GM18520 (cell line): ENCODE results near the gene MSANTD2.

Experiments
- ATAC-seq: cut with Tn5 transposase; IDR thresholded peaks from one replicate; pipeline ENCODE4 v1.9.1; 2021; ENCODE audit not compliant: unreplicated experiment

MSANTD2 gene

DNA sequence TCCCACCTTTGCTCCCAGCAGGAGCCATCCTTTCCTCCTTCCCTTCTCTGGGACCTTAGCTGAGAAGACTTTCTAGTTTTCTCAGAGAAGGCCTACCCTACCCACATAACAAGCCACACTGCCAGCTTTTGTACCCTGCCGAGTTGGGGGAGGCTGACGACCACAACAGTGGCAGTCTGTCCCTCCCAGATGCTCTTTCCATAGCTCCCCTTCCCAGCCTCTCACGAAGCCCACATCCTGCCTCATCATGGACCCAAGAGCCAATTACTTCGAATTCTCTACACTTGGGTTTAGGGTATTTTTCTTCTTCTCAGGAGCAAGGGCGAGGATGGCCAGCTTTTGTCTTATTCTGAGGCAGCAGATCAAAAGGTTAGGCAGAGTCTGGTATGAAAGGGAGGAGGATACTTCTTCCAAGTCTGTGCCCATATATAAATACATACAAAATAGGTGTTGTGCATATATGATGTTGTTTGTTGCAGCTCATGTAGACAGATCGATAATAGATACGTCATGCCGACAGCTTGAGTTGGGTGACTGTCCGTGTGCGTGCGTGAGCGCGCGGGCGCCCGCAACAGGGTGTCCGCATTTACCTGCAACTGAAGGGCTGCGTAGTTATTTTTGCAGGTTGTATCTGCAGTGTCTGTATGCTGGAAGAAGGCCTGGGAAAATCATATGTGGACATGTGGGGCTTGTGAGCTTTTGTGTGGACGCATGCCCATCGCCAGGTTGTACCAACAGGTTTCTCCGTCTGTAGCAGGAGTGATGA, 61.3 kb downstream of the MSANTD2 start:
- no peak for ATAC-seq

DNA sequence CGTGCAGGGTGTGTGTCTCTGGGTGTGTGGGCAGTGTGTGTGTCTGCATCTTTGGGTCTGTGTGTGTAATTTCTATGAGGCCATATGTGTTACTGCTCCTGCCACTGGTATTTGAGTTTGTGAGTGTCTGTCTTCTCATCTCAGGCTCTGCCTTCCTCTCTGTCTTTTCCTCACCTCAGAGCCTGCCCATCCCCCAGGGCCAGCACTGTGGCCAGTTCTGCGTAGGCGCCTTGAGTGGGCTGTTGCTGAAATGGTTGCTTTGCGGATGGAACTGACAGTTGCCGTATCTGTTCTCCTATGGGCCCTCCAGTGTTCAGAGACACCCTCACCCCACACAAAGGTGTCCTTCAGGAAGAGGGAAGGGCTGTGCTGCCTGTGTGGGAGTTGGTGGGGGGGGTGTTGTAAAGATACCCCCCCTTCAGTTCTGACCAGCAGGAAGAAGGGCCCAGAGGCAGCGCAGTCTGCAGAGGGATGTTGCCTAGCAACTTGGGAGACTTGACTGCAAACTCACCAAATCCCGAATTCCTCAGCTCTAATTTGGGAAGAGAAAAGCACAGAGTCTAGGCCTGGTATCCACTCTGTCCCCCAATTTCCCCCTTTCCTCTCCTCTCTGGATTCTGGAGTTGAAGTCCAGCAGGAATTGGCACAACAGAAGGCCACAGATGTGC, 62.4 kb downstream of the MSANTD2 start:
- ATAC-seq = no peak

DNA sequence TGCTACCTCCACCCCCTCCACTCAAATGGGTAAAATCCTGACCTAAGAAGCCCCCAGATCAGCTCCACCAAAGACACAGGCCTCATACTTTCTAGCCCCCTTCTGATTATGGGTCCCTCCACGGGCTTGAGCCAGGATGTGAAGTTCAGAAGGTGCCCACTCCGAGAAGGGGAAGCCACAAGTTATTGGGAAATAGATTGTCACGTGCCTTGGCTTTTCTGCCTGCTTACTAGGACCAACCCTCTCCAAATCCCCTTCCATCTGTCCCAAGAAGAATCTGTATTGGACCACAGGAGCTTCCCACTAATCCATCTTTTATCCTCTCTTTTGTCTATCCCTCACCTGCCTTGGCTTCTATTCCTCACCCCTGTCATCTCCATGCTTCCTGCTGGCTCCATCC, 63.5 kb downstream of the MSANTD2 start:
- ATAC-seq = no peak

DNA sequence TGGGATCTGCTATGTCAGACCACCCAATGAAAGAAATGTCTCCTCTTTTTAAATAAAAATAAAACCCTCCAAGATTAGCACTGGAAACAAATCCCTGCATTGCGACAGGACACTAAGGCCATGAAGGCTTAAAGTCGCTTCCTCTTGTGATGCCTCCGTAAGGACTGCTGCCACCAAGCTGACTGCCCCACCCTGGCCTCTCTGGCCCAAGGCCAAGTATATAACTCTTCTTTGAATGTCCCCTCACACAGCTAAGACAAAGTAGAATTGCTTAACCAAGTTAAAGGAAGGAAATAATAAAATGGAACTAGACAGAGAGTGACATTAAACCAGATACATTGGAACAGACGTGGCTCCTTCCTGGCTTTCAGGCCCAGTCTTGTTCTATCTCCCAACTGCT, 68.0 kb downstream of the MSANTD2 start:
- ATAC-seq = no peak

GRCh38 chr11:124729571-124729970, 70.6 kb downstream of the MSANTD2 start:
- ATAC-seq = no peak

DNA sequence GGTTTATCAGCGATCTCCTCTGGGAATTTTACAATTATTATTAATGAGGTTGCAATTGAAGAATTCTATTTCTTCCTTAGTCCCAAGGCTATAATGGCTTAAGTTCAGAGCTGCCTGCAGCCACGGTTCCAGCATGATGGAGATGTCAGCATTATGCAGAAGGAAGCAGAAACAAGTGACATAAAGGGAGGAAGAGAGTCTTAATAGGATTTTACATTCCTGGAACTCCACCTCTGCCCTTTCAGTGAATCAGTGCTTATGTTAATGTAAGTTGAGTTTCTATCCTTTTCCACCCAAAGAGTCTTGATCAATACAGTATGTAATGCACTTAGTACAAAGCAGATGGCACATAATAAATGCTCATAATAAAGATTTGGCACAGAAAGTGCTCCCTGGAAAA, 72.1 kb downstream of the MSANTD2 start:
- ATAC-seq = no peak

- ATAC-seq = no peak
Observed at GRCh38 chr11:124727474-124727873, 72.7 kb downstream of the MSANTD2 start.

GRCh38 chr11:124725719-124726105, 74.5 kb downstream of the MSANTD2 start:
- ATAC-seq = no peak

DNA sequence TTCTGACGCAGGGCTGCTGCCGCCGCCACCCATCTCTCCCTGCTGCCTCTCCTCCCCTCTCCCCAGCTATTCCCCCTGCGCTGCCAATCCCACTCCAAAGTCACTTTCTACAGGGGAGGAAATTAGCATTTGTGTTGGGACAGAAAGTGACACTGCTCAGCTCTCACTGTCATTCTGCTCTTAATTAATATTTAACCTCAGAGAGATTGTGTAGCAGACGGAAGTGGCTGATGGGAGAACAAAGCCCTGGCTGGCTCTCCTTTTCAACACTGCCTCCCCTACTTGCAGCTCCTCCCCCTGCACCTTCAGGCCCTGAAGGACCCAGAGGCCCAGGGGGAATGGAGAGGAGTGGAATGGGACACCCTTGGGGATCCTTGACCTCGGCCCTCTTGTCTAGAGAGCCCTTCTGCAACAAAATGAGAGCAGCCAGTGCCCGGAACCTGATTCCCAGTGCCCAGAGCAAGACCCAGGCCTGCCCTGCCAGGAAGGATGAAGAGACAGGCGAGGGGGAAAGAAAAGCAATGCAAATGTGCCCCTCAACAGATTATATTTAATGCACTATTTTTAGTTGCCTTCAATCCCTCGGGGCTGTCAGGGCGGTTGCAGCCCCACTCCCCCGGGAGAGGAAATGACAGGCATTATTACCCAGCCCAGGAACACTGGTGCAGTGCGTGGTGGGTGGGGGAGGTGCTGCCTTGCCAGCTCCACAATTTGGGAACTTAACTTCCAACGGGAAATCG, 75.1 kb downstream of the MSANTD2 start:
- peak; percentile 76 for ATAC-seq

DNA sequence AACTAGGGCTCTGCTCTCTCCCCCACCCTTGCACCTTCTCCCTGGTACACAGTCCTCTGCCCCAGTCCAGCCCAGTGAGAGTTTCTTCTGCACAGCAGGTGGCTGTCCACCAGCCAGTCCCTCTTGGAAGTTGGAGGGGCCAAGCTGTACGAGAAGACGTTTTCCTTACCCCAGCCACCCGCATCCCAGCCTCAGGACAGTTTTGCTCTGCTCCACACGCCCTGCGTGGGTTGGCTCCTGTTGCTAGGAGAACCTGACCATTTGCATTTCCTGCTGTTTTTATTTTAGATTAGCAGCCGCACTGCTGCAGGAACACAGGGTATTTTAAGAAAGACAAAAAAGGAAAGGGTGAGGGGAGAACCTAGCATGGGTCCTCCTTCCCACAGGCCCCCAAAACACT, 78.0 kb downstream of the MSANTD2 start:
- ATAC-seq = no peak

GRCh38 chr11:124719534-124719933, 80.7 kb downstream of the MSANTD2 start:
- no peak for ATAC-seq

DNA sequence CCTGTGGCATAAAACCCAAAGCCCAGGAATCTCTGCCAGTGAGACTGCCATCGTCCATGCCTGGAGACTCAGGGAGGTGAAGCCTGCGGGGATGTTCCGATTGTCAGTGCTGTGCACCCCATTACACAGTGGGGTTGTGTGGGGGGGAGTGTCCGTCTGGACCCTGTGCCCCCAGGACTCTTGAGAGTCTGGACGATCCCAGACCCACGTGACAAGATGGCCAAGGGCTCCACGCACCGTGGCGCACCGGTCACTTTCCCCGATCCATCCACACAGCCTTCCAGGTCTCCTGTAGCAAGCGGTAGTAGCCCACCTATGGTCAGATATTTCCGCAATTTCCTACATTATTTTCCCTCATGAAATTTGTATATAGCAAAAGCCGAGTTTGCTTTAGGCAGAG, 81.4 kb downstream of the MSANTD2 start:
- ATAC-seq = no peak

- no peak for ATAC-seq
Observed at GRCh38 chr11:124717786-124718651, 82.2 kb downstream of the MSANTD2 start.

GRCh38 chr11:124717421-124717785, 82.8 kb downstream of the MSANTD2 start:
- no peak for ATAC-seq

GRCh38 chr11:124716591-124716990, 83.6 kb downstream of the MSANTD2 start:
- no peak for ATAC-seq
